K562 (cell line): ENCODE results near the gene CDS2. TPM values are rescaled to one million over a fixed set of nuclear protein-coding genes. Genes with fewer than 3 reads are reported as not detected.
A peak's percentile ranks its signal among the peaks of the same experiment; 100 is the strongest.

Experiments used
- ATAC-seq: fragments of 200-7000 bp; cut with Tn5 transposase; 3 replicates; pipeline ENCODE4 v1.9.1; 2020; ENCODE audit warnings: moderate library complexity
- BruUV-seq: library from RNA; stranded (reverse); fragments of 400-500 nt; replicated peaks from 2 replicates; lab custom pipeline; 2021; lab: Mats Ljungman, UMichigan
- CTCF ChIA-PET: fragments of 300-600 bp; formaldehyde crosslinking; extraction: SDS; loops from one replicate; lab custom pipeline; 2021; ENCODE audit warnings: low intra/inter-chr PET ratio; lab: Yijun Ruan, JAX
- POLR2A ChIA-PET: fragments of 300-600, 350-650 bp; sonication (Branson Sonifier 250); formaldehyde crosslinking; extraction: SDS; loops from one replicate; lab custom pipeline; 2021; ENCODE audit warnings: antibody characterized with exemption, inconsistent platforms; lab: Yijun Ruan, JAX
- DNase-seq, 4 experiments: peaks; one replicate each; pipeline versions ENCODE4 v3.0.0 to v3.0.0-alpha.2; 2011 to 2018; ENCODE audit warnings: low spot score in 3 of 4, mixed read lengths in 3 of 4; ENCODE audit errors: extremely low read depth in 1 of 4
- FAIRE-seq: peaks from 2 replicates; lab custom pipeline; 2011; peaks lifted over from hg19 to GRCh38; lab: Jason Lieb, UNC
- H2AFZ ChIP-seq: 2 replicates; pipeline ENCODE4 v1.6.0; 2011; ENCODE audit warnings: low read depth, low read length, control low read depth, inconsistent platforms
- H3K27ac ChIP-seq: fragments of 200-600 bp; 3 replicates; pipeline ENCODE4 v1.8.0; 2011; ENCODE audit warnings: low read depth, mild to moderate bottlenecking, control low read depth, inconsistent platforms, low read length, moderate library complexity, mixed read lengths; ENCODE audit errors: extremely low read depth
- H3K27me3 ChIP-seq, 2 experiments: fragments of 300-600 bp in 1 of 2; 2 replicates in 1 of 2; 3 replicates in 1 of 2; pipeline versions ENCODE4 v1.6.0 to v1.8.0; 2011; ENCODE audit warnings: inconsistent platforms in 2 of 2, low read length in 2 of 2, mild to moderate bottlenecking in 1 of 2, mixed read lengths in 1 of 2, moderate library complexity in 1 of 2; ENCODE audit not compliant: control insufficient read depth in 2 of 2, insufficient read depth in 2 of 2
- H3K36me3 ChIP-seq: fragments of 300-600 bp; 3 replicates; pipeline ENCODE4 v1.8.0; 2011; ENCODE audit warnings: mild to moderate bottlenecking, low read length, inconsistent platforms; ENCODE audit not compliant: control insufficient read depth, insufficient read depth
- H3K4me1 ChIP-seq, 2 experiments: fragments of 200-600 bp in 1 of 2; replicated peaks in 1 of 2; 2 replicates in 1 of 2; 3 replicates in 1 of 2; pipeline versions ENCODE4 v1.5.1 to v1.8.0; 2011; ENCODE audit warnings: inconsistent platforms in 2 of 2, low read length in 2 of 2, mild to moderate bottlenecking in 1 of 2, mixed read lengths in 1 of 2, moderate library complexity in 1 of 2; ENCODE audit not compliant: control insufficient read depth in 2 of 2, insufficient read depth in 2 of 2
- H3K4me2 ChIP-seq: 2 replicates; pipeline ENCODE4 v1.6.1; 2011; ENCODE audit warnings: low read length, control low read depth, inconsistent platforms, mixed read lengths; ENCODE audit not compliant: insufficient read depth
- H3K4me3 ChIP-seq: fragments of 200-600 bp; sonication (generic), shearing (Covaris generic); 2 replicates; pipeline ENCODE4 v1.5.1; 2016; ENCODE audit warnings: control low read depth, inconsistent platforms
- H3K79me2 ChIP-seq: fragments of 200-600 bp; 3 replicates; pipeline ENCODE4 v1.8.0; 2011; ENCODE audit warnings: low read length, inconsistent platforms; ENCODE audit not compliant: control insufficient read depth, insufficient read depth
- H3K9ac ChIP-seq, 2 experiments: 2 replicates each; pipeline versions ENCODE4 v1.6.0 to v1.6.1; 2011; ENCODE audit warnings: low read depth in 2 of 2, low read length in 2 of 2, control low read depth in 1 of 2, inconsistent platforms in 1 of 2, mild to moderate bottlenecking in 1 of 2, mixed read lengths in 1 of 2; ENCODE audit not compliant: insufficient read depth in 1 of 2
- H3K9me1 ChIP-seq: one replicate; pipeline ENCODE4 v1.6.0; 2011; ENCODE audit warnings: inconsistent platforms, mild to moderate bottlenecking, low read length, moderate library complexity; ENCODE audit not compliant: control insufficient read depth, insufficient read depth
- H3K9me3 ChIP-seq: replicated peaks from 2 replicates; pipeline ENCODE4 v1.5.1; 2011; ENCODE audit warnings: low read depth, low read length, inconsistent platforms; ENCODE audit not compliant: control insufficient read depth, insufficient read depth
- H4K20me1 ChIP-seq: replicated peaks from 2 replicates; pipeline ENCODE4 v1.6.1; 2011; ENCODE audit warnings: low read length, inconsistent platforms, mixed read lengths; ENCODE audit not compliant: control insufficient read depth, insufficient read depth
- HNRNPUL1 ChIP-seq: fragments of 200-400 bp; formaldehyde crosslinking; IDR thresholded peaks from 2 replicates; pipeline ENCODE4 v1.6.1; 2017; ENCODE audit warnings: low read length
- JUN ChIP-seq, 2 experiments: sonication (generic) in 1 of 2; formaldehyde crosslinking in 1 of 2; IDR thresholded peaks; 2 replicates each; pipeline versions ENCODE4 v1.6.1 to v1.8.0; 2012 to 2022; ENCODE audit warnings: borderline replicate concordance in 2 of 2, mild to moderate bottlenecking in 2 of 2, improper control_type of control experiment in 1 of 2, low read depth in 1 of 2, low read length in 1 of 2, missing genetic modification reagents in 1 of 2
- NCOR1 ChIP-seq: fragments of 450-650 bp; IDR thresholded peaks from 2 replicates; pipeline ENCODE4 v1.6.1; 2016; ENCODE audit warnings: mild to moderate bottlenecking, moderate library complexity
- RFX5 ChIP-seq: IDR thresholded peaks from 2 replicates; pipeline ENCODE4 v1.6.1; 2011; ENCODE audit warnings: low read depth, mild to moderate bottlenecking, improper control_type of control experiment, low read length
- STAG1 ChIP-seq: sonication (generic); formaldehyde crosslinking; IDR thresholded peaks from 2 replicates; pipeline ENCODE4 v1.5.0; 2020; ENCODE audit warnings: missing genetic modification reagents, borderline replicate concordance
- TAF1 ChIP-seq: IDR thresholded peaks from 2 replicates; pipeline ENCODE4 v1.6.1; 2011; ENCODE audit warnings: mild to moderate bottlenecking, low read length, moderate library complexity; ENCODE audit not compliant: insufficient read depth, control insufficient read depth, severe bottlenecking; ENCODE audit errors: extremely low read depth
- ZZZ3 ChIP-seq: fragments of 450-650 bp; IDR thresholded peaks from 2 replicates; pipeline ENCODE4 v1.6.1; 2016; ENCODE audit warnings: antibody characterized with exemption, mild to moderate bottlenecking, moderate library complexity
- WGBS: fragments of 100-300 bp; shearing (Covaris generic); methylation state at CpG from one replicate; pipeline ENCODE4 v1.1.6; 2016; ENCODE audit warnings: low coverage, mixed read lengths; ENCODE audit not compliant: insufficient coverage; ENCODE audit errors: missing lambda C conversion rate; 5-methylcytosine and 5-hydroxymethylcytosine counted together
- in situ Hi-C: fragments of 300-500 bp; cut with MboI; formaldehyde crosslinking; loops from 4 replicates; pipeline ENCODE4 v1.15.0; 2018; ENCODE audit warnings: inconsistent platforms, mixed read lengths
- intact Hi-C: fragments of 100-400 bp; cut with micrococcal nuclease; formaldehyde crosslinking; loops from 2 replicates; pipeline ENCODE4 v1.14.2; 2022
- polyA plus RNA-seq, 8 experiments: library from polyadenylated mRNA; depleted of rRNA in 4 of 8; stranded (reverse) in 5 of 8; unstranded in 3 of 8; fragments of >200 nt; fragmentation: Nextera tagmentation in 2 of 8; fragmentation: Illumina TruSeq in 1 of 8; extraction: Ambion mirVana in 2 of 8; extraction: Trizol in 1 of 8; gene quantifications; 2 replicates each; pipeline versions ENCODE4 v1.2.1 to v1.2.3, GENCODE V29; 2011 to 2014; ENCODE audit warnings: inconsistent platforms in 1 of 8, missing spikeins in 1 of 8
- total RNA-seq, 7 experiments: library from RNA; depleted of rRNA in 6 of 7; stranded (reverse); fragments of >200 nt in 6 of 7; fragmentation: Illumina TruSeq in 2 of 7; extraction: Trizol in 2 of 7; gene quantifications; 2 replicates each; pipeline versions ENCODE4 v1.2.1 to v1.2.3, GENCODE V29; 2011 to 2021; ENCODE audit warnings: low replicate concordance in 1 of 7
- TF ChIP-seq, protein P1 (sequence below): IDR thresholded peaks from 3 replicates; pipeline ENCODE4 v1.6.1; 2011; ENCODE audit warnings: borderline replicate concordance, mild to moderate bottlenecking; ENCODE audit not compliant: insufficient read length, insufficient read depth
- TF ChIP-seq, protein P2 (sequence below): sonication (generic); IDR thresholded peaks from 2 replicates; pipeline ENCODE4 v1.6.1; 2016
- TF ChIP-seq, protein P3 (sequence below): sonication (generic); formaldehyde crosslinking; IDR thresholded peaks from 2 replicates; pipeline ENCODE4 v1.9.0; 2022; ENCODE audit warnings: mild to moderate bottlenecking, missing genetic modification reagents
- TF ChIP-seq, protein P4 (sequence below): fragments of 250-450 bp; sonication (Bioruptor Pico); IDR thresholded peaks from 2 replicates; pipeline ENCODE4 v1.8.0; 2021; ENCODE audit warnings: moderate library complexity, mild to moderate bottlenecking, inconsistent platforms
- TF ChIP-seq, protein P5 (sequence below): fragments of 450-650 bp; formaldehyde crosslinking; IDR thresholded peaks from 2 replicates; pipeline ENCODE4 v1.4.0; 2022; ENCODE audit warnings: missing genetic modification characterization

The CDS2 gene
- total and polyA plus RNA-seq, 9 of the 15 experiments (the other 6 are each of a cell fraction or from before 2014, with no cell fraction given): 6.4 to 46.4 (median 12.2) TPM

DNA sequence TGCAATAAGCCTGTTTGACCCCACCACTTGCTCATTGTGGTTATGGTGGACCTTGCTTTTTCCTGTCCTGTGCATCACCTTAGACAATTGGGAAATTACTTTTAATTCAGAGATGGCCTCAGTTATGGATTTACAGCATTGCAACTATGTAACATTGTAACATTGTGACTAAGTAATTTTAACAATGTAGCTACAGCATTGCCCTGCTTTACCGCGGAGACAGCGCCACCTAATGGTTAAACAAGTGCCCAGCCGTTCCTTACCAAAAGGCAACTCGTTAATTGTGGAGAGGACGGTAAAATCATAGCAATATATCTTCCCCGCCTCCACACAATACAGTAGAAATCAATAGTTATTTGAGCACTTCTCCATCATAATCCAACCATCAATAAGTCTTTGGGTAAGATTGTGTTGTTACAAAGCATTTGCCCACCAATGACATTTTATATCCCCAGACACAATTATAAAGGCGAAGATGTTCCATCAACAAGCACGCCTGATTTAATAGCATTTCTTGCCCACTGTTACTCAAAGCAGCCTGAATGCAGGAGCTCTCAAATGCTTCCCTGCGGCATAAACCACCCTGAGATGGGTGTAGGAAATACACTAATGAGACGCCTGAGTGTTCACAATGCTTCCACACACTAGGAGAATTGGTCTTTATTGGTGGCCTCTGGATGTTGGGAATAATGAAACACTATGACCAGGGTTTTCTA, 96.3 kb downstream of the CDS2 start (continued):
- TF ChIP-seq, protein P1, sequence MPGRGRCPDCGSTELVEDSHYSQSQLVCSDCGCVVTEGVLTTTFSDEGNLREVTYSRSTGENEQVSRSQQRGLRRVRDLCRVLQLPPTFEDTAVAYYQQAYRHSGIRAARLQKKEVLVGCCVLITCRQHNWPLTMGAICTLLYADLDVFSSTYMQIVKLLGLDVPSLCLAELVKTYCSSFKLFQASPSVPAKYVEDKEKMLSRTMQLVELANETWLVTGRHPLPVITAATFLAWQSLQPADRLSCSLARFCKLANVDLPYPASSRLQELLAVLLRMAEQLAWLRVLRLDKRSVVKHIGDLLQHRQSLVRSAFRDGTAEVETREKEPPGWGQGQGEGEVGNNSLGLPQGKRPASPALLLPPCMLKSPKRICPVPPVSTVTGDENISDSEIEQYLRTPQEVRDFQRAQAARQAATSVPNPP: no peak
- peak; percentile 48; the same call in 1 of the 2 replicates for TF ChIP-seq STAG1 (CRISPR knock-in tag)
- TF ChIP-seq, protein P2, sequence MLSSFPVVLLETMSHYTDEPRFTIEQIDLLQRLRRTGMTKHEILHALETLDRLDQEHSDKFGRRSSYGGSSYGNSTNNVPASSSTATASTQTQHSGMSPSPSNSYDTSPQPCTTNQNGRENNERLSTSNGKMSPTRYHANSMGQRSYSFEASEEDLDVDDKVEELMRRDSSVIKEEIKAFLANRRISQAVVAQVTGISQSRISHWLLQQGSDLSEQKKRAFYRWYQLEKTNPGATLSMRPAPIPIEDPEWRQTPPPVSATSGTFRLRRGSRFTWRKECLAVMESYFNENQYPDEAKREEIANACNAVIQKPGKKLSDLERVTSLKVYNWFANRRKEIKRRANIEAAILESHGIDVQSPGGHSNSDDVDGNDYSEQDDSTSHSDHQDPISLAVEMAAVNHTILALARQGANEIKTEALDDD: peak; percentile 46; the same call in 1 of the 2 replicates
- TF ChIP-seq, protein P3, sequence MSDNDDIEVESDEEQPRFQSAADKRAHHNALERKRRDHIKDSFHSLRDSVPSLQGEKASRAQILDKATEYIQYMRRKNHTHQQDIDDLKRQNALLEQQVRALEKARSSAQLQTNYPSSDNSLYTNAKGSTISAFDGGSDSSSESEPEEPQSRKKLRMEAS (CRISPR knock-in tag): no peak

DNA sequence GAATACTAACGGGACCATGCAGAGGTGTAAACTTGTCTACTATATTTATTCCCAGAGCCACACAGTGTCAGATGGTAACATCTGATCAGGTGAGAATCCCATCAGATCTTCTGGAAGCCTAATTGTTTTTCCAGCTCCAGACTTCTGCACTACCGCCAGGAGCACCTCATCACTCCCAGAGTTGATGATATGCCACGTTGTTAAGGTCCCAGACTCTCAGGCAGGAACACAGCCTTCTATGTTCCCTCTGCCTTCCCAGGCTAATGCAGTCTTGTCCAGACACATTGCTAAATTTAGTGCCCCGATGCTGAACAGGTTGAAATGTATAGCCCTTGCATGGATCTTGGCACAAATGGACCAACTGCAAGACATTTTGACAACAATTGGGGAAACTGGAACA, 103.7 kb downstream of the CDS2 start:
- no peaks in the 10 kb centered on the region for H3K36me3 ChIP-seq
- H3K9me1 ChIP-seq: no peaks in the 10 kb centered on the region
- POLR2A ChIA-PET: interaction anchor here (0.6 kb wide), 2 partner anchors 199 to 225 kb away, joined by 3 read pairs; no protein-coding TSS in a partner anchor
- no peaks in the 10 kb centered on the region for H3K4me1 ChIP-seq
- no peak overlapping the region for H3K4me2 ChIP-seq
- DNase-seq: no peak
- H3K27ac ChIP-seq: no peak overlapping the region
- WGBS: 0% methylated on average over 4 of the region's 4 CpGs
- no peak overlapping the region for H2AFZ ChIP-seq
- no peak for FAIRE-seq
- no peaks in the 10 kb centered on the region for H3K9me3 ChIP-seq
- no peaks in the 10 kb centered on the region for H3K27me3 ChIP-seq
- no peaks in the 10 kb centered on the region for H3K79me2 ChIP-seq
- intact Hi-C loops: no loop called here
- no peak overlapping the region for H3K4me3 ChIP-seq
- no peak overlapping the region for H3K9ac ChIP-seq
- BruUV-seq: no TSS peak
- in situ Hi-C loops: no loop called here
- ATAC-seq: no peak
- CTCF ChIA-PET: no interaction called here
- H4K20me1 ChIP-seq: no peaks in the 10 kb centered on the region
- TF ChIP-seq, protein P4, sequence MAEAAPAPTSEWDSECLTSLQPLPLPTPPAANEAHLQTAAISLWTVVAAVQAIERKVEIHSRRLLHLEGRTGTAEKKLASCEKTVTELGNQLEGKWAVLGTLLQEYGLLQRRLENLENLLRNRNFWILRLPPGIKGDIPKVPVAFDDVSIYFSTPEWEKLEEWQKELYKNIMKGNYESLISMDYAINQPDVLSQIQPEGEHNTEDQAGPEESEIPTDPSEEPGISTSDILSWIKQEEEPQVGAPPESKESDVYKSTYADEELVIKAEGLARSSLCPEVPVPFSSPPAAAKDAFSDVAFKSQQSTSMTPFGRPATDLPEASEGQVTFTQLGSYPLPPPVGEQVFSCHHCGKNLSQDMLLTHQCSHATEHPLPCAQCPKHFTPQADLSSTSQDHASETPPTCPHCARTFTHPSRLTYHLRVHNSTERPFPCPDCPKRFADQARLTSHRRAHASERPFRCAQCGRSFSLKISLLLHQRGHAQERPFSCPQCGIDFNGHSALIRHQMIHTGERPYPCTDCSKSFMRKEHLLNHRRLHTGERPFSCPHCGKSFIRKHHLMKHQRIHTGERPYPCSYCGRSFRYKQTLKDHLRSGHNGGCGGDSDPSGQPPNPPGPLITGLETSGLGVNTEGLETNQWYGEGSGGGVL (CRISPR knock-in tag): no peak
- TF ChIP-seq NCOR1: no peak
- TF ChIP-seq JUN (IDR thresholded peaks at IDR 0.05; ENCODE audit: borderline replicate concordance, low read depth, low read length): no peak
- TF ChIP-seq JUN (CRISPR knock-in tag; IDR thresholded peaks at IDR 0.05; ENCODE audit: borderline replicate concordance): no peak
- no peak for TF ChIP-seq HNRNPUL1
- no peak for TF ChIP-seq ZZZ3
- no peak for TF ChIP-seq TAF1
- no peak for TF ChIP-seq RFX5
- TF ChIP-seq, protein P5, sequence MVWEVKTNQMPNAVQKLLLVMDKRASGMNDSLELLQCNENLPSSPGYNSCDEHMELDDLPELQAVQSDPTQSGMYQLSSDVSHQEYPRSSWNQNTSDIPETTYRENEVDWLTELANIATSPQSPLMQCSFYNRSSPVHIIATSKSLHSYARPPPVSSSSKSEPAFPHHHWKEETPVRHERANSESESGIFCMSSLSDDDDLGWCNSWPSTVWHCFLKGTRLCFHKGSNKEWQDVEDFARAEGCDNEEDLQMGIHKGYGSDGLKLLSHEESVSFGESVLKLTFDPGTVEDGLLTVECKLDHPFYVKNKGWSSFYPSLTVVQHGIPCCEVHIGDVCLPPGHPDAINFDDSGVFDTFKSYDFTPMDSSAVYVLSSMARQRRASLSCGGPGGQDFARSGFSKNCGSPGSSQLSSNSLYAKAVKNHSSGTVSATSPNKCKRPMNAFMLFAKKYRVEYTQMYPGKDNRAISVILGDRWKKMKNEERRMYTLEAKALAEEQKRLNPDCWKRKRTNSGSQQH: no peak
